Thoracic aorta (tissue), 2 donors: ENCODE data around the gene ICE1. TPM values are rescaled to one million over a fixed set of nuclear protein-coding genes. Genes with fewer than 3 reads are reported as not detected.

Experiments
- ATAC-seq: fragments of 150-250 bp; one replicate; pipeline ENCODE4 v1.8.0; 2017; ENCODE audit warnings: low read depth; ENCODE audit not compliant: insufficient number of reproducible peaks, low FRiP score
- DNase-seq: peaks from one replicate; pipeline ENCODE4 v3.0.0-alpha.2; 2020; ENCODE audit warnings: low spot score
- H3K27ac ChIP-seq, 2 donors: fragments of 200-600 bp; sonication (generic); 1 replicate in 1 of 2; 2 replicates in 1 of 2; pipeline ENCODE4 v1.5.1; 2016; ENCODE audit warnings: mild to moderate bottlenecking in 2 of 2, moderate library complexity in 2 of 2
- H3K27me3 ChIP-seq: fragments of 200-600 bp; sonication (generic); replicated peaks from 2 replicates; pipeline ENCODE4 v1.6.0; 2016; ENCODE audit warnings: mild to moderate bottlenecking; ENCODE audit not compliant: insufficient read depth
- H3K36me3 ChIP-seq: fragments of 200-600 bp; sonication (generic); one replicate; pipeline ENCODE4 v1.5.1; 2016
- H3K4me1 ChIP-seq, 2 donors: fragments of 200-600 bp; sonication (generic); 1 replicate in 1 of 2; 2 replicates in 1 of 2; pipeline versions ENCODE4 v1.5.1 to v1.6.0; 2016; ENCODE audit warnings: low read depth in 2 of 2, mild to moderate bottlenecking in 1 of 2; ENCODE audit not compliant: control insufficient read depth in 1 of 2
- H3K4me3 ChIP-seq: fragments of 200-600 bp; sonication (generic); 2 replicates; pipeline ENCODE4 v1.5.1; 2016; ENCODE audit warnings: mild to moderate bottlenecking
- H3K9me3 ChIP-seq: fragments of 200-600 bp; sonication (generic); 2 replicates; pipeline ENCODE4 v1.5.1; 2016
- CTCF ChIP-seq: fragments of 200-600 bp; sonication (generic); IDR thresholded peaks from one replicate; pipeline ENCODE4 v1.5.1; 2019; ENCODE audit warnings: antibody characterized with exemption
- total RNA-seq, 2 donors: library from RNA; depleted of rRNA; stranded (reverse); fragments of >200 nt; gene quantifications; one replicate each; pipeline versions ENCODE4 v1.1.0 to v1.2.3, GENCODE V29; 2016

ICE1 gene
- 10 to 100 TPM; 25.5 to 48.1 TPM for total RNA-seq

- H3K4me3 ChIP-seq: peak within 1 kb of the TSS; percentile 95
- DNase-seq: peak; percentile 94
- peak; percentile 97 for ATAC-seq
- no peaks in the 10 kb centered on the region for H3K36me3 ChIP-seq
- TF ChIP-seq CTCF: no peak
- peak within 1 kb of the TSS; percentile 93 to 97 for H3K27ac ChIP-seq
- peaks cover 26 to 45% of the 10 kb centered on the region in 2 donors for H3K4me1 ChIP-seq
- no peaks in the 10 kb centered on the region for H3K27me3 ChIP-seq
- no peaks in the 10 kb centered on the region for H3K9me3 ChIP-seq
Observed at GRCh38 chr5:5421961-5422818, at the start of gene ICE1. Gene ICE1, plus strand, starts transcription at chr5:5422677. Its CDS starts 239 bp downstream, at chr5:5422916.

DNA sequence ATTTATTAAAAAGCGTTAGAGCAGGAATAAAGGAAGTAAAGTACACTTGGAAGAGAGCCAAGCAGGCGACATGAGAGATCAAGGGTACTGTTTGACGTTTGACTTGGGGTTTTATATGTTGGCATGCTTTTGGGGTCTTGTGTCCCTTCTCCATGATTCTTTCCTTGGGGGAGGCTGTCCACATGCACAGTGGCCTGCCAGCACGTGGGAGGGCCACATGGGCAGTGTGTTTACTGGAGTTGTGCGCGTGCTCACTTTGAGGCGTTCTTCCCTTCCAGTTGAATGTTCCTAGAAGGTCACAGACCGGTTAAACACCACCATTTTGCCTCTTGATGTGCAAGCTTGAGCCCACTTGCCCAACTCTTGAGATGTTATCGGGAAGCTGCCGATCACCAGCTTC, 49.5 kb upstream of the ICE1 start:
- ATAC-seq (no peak), DNase-seq (no peak)
- no peaks in the 10 kb centered on the region for H3K36me3 ChIP-seq
- no peak for TF ChIP-seq CTCF
- H3K9me3 ChIP-seq: no peaks in the 10 kb centered on the region
- H3K4me3 ChIP-seq: no peak overlapping the region
- no peaks in the 10 kb centered on the region for H3K27me3 ChIP-seq
- no peaks in the 10 kb centered on the region for H3K4me1 ChIP-seq
- H3K27ac ChIP-seq: no peak overlapping the region

DNA sequence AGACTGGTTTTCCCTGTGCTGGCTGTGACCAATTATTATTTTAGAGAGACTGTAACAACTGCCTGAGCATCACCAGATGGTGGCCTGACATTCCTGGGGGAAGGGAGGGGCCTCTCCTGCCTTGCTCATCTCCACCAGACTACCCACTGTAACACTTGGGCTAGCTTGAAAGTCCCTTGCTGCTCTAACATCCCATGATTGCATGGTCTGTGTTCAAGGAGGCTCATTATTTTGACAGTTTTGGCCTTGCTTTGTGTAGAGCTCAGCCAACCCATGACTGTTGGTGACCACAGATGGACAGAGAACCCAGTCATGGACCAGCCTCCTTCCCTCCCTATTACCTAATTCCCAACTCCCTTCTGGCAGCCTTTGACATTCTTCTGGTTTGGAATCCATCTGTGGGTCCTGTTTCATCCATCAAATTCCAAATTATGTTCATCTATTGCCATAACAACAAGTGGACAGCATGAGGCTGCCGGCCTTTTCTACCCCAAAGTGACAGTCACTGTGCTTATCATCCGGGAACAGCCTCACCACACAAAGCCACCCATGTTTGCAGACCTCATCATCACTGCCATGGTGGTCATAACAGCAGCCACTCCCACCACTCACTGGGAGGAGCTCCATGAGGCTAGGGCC, 49.0 kb upstream of the ICE1 start:
- Histone ChIP-seq H3K27me3 (no peaks in the 10 kb centered on the region), H3K36me3 (no peaks in the 10 kb centered on the region), H3K4me3 (no peak overlapping the region), H3K4me1 (no peaks in the 10 kb centered on the region), H3K9me3 (no peaks in the 10 kb centered on the region), H3K27ac (no peak overlapping the region)
- no peak for TF ChIP-seq CTCF
- no peak for DNase-seq
- no peak for ATAC-seq

- H3K27me3 ChIP-seq: no peaks in the 10 kb centered on the region
- H3K4me1 ChIP-seq: no peaks in the 10 kb centered on the region
- H3K4me3 ChIP-seq: no peak overlapping the region
- no peaks in the 10 kb centered on the region for H3K9me3 ChIP-seq
- DNase-seq (no peak), ATAC-seq (no peak)
- no peaks in the 10 kb centered on the region for H3K36me3 ChIP-seq
- TF ChIP-seq CTCF: no peak
- H3K27ac ChIP-seq: no peak overlapping the region
Observed at GRCh38 chr5:5374009-5374715, 48.3 kb upstream of the ICE1 start.

GRCh38 chr5:5377780-5378179, 44.7 kb upstream of the ICE1 start:
- Histone ChIP-seq H3K27me3 (no peaks in the 10 kb centered on the region), H3K27ac (no peak overlapping the region), H3K4me3 (no peak overlapping the region), H3K36me3 (no peaks in the 10 kb centered on the region), H3K9me3 (no peaks in the 10 kb centered on the region), H3K4me1 (peaks cover 0 to 8% of the 10 kb centered on the region in 2 donors)
- no peak for TF ChIP-seq CTCF
- DNase-seq (no peak), ATAC-seq (no peak)
